Measurements from ENCODE around the gene ASB2.

The ASB2 gene

GRCh38 chr14:93946104-93946503, 30.3 kb downstream of the ASB2 start:
- no peak for DNase-seq

- DNase-seq, result no peak
These were observed 31.3 kb downstream of the ASB2 start for GRCh38 chr14:93945070-93945399.

- DNase-seq, result no peak
These were observed 31.9 kb downstream of the ASB2 start for GRCh38 chr14:93944348-93945069.

- DNase-seq, result no peak
These were observed 32.4 kb downstream of the ASB2 start for GRCh38 chr14:93943930-93944329.

GRCh38 chr14:93943052-93943451, 33.3 kb downstream of the ASB2 start:
- no peak for DNase-seq

DNA sequence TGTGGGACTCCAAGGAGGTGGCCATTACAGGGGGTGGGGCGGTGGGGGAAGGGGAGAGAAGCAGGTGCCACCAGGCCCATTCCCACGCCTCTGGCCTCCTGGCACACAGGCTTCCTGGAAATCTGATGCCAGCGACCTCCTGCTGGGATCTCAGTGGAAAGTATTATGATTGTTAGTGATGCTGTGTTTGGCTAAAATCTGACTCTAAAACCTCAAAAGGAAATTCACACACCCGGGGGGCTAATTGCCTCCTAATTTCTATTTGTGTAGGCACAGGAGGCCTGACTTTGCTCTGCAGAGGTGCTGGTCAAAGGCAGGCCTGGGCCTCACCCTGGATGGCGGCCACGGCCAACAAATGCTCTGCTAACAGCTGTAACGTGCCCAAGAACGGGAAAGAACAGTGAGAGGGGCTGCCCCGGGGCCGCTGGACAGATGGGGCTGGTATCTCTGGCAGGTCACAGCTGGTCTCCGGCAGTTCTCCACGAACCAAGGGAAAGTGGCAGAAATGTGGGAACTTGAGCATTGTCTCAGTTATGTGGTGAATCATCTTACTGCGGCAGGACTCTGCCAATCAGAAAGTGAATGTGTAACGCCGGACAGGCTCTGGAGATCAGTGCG, 35.0 kb downstream of the ASB2 start:
- DNase-seq, result no peak

DNA sequence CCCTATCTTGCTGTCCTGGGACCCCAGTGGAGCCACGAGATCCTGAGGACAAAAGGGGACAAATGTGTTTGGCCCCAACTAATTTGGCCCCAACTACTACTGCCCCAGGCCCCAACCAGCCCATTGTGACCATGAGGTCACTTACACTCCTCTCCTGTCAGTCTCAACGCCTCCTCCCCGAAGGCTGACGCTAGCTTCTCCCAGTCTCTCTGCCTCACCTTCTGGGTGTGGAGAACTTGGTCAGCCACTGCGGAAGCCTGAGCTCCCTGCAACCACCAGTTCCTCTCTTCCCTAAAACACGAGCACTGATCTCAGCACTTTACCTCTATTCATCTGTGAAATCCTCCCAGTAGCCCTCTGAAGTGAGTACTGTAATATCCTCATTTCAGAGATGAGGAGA, 35.9 kb downstream of the ASB2 start:
- DNase-seq, result no peak

DNA sequence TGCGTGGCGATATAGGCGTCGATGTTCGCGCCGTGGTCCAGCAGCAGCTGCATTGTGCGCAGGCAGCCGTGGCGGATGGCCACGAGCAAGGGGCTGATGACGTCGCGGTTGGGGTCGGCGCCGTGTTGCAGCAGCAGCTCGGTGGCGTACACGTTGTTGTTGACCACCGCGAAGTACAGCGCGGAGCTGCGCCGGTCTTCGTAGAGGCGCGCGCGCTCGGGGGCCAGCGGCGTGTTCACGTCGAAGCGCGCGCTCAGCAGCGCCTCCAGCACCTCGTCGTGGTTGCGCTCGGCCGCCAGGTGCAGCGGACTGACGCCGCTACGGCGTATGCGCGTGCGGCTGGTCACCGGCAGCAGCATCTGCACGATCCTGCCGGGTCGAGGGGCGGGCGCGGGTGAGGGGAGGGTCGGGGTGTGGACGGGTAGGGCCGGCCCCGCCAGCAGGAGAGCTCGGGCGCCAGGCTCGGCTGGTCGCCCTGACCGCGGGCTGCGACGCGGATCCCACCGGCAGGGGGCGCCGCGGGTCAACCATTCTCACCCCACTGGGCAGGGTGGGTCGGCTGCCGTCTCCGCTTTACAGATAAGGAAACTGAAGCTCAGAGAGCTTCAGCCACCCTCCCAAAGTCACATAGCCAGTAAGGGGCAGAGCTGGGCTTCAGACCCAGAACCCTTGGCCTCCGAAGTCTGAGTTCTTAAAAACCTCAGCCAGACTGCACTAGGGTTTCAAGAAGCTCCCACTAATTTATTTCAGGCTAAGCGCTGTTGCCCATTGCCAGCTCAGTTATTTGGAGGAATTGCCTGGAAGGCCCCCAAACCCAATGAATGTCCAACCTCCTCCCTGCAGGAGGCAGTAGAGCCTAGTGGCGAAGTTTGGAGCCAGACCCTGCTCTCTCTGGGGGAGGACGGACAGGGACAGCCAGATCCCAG, 36.8 kb downstream of the ASB2 start:
- no peak for DNase-seq

- no peak for DNase-seq
These were observed 37.5 kb downstream of the ASB2 start for GRCh38 chr14:93938751-93939303.

DNA sequence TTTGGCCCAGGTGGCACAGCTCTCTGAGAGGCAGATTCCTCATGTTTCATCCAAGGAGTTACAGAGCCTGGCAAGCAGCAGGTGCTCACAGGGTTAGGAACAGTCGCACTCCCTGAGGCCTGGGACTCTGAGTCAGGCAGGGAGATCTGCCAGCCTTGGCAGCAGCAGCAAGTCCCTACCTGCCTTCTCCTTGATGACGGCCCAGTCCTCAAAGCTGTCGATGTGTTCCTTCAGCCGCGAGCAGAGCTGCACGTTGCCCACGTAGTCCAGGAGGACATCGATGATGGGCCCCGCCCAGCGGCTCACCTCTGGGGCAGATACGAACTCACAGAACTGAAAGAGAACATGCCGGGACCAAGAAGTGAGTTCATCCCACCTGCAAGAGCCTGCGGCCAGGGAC, 38.9 kb downstream of the ASB2 start:
- DNase-seq, result no peak

DNA sequence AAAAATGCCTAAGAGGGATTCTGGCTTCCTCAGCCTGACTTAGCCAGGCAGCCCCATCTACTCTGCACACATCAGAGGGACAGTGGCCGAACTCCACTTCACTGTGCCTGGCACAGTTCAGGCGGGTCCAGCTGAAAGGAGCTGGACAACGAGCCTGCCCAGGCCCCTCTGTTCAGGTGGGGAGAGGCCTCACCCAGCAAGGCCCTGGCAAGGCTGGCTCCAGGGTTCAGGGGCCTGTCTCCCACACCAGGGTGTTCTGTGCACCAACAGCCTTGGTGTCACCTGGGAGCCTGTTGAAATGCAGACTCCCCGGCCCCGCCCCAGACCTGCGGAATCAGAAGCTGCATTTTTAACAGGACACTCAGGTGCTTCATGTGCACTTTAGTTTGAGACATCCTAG, 39.4 kb downstream of the ASB2 start:
- DNase-seq, result no peak

GRCh38 chr14:93936245-93936644, 40.1 kb downstream of the ASB2 start:
- no peak for DNase-seq

GRCh38 chr14:93935213-93935612, 41.2 kb downstream of the ASB2 start:
- DNase-seq, result no peak

DNA sequence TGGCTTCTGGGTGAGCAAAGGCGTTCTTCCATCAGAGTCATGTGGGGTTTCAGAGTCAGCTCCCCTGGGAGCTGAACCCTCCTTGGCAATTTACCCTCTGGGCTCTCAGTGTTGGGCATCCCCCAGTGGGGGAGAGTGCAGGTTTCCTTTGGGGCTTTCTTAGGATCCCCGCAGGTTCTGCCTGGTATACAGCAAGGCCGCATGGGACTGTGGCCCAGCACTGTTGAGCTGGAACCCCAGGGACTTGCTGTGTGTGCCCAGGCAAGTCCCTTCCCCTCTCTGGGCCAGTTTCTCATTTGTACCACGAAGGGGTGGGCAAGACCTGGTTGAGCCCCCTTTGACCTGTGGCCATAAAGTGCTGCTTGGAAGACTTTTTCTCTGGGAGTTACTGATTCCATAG, 43.7 kb downstream of the ASB2 start:
- DNase-seq, result no peak

- DNase-seq, result no peak
These were observed 45.4 kb downstream of the ASB2 start for GRCh38 chr14:93930989-93931307.

DNA sequence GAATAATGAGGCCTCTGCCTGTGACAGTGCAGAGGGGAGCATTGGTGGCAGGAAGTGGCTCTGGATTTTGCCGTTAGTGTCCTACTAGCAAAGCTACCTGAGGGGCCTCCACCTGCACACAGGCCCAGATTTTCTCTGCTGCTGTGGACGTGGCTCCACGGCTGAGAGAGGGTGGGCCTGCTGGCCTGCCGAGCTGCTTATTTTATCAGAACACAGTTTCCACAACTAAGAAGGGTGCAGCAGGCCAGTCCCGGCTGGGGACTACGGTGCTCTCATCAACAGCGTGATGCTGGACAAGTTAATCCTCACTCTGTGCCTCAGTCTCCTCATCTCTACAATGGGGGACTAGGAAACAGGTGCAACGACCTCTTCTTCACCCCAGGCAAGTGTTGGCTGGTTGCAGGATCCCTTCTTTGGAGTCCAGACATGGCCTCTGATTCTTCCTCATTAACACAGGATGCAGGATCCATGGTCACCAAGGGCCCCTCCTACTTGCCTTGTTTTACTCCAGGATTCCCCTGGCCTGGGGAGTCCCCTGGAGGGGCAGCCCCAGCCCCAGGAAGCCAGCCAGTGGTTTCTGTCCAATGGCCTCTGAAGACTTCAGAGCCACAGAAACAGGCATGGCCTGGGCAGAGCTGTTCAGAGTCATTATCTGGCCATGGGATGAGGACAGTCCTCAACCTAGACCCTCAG, 45.9 kb downstream of the ASB2 start:
- DNase-seq, result no peak

GRCh38 chr14:93929657-93930056, 46.7 kb downstream of the ASB2 start:
- DNase-seq, result no peak

DNA sequence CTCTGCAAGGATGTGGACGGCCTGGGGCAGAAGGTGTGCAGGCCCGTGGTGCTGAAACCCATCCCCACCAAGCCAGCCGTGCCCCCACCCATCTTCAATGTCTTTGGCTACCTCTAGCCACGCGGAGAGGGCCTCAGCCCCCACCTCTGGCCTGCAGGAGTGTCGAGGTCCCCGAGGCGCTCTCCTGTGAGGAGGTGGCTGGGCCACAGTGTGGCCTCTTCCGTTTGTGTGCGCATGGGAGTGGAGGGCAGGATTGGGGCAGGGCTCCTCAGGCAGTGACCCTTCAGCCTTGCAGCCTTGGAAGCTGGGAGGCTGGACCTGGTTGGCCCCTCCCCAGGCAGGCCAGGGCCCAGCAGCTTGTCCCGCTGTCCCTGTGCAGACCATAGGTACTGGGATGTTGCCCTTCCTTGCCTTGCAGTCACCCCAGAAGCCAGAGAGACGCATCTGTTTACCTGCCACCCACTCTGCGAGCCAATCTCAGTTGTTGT, 47.3 kb downstream of the ASB2 start:
- DNase-seq, result no peak

DNA sequence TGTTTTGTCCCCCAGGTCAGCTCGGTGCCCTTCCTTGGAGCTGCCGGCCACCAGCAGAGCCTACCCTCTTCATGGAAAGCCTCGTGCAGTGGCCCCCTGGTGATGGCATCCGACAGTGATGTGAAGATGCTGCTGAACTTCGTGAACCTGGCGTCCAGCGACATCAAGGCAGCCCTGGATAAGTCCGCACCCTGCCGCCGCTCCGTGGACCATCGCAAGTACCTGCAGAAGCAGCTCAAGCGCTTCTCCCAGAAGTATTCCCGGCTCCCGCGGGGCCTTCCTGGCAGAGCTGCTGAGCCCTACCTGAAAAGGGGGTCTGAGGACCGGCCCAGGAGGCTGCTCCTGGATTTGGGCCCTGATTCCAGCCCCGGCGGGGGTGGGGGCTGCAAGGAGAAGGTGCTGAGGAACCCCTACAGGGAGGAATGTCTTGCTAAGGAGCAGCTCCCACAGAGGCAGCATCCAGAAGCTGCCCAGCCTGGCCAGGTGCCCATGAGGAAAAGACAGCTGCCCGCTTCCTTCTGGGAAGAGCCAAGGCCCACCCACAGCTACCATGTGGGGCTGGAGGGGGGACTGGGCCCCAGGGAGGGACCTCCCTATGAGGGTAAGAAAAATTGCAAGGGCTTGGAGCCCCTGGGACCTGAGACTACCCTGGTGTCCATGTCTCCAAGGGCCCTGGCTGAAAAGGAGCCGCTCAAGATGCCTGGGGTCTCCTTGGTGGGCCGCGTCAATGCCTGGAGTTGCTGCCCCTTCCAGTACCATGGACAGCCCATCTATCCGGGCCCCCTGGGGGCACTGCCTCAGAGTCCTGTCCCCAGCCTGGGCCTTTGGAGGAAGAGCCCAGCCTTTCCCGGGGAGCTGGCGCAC, 48.0 kb downstream of the ASB2 start:
- no peak for DNase-seq

- DNase-seq, result no peak
These were observed 48.6 kb downstream of the ASB2 start for GRCh38 chr14:93927800-93928145.

- no peak for DNase-seq
These were observed 49.2 kb downstream of the ASB2 start, which contains the start of gene FAM181A for GRCh38 chr14:93926873-93927799. FAM181A (plus strand) TSS chr14:93927344; CDS start chr14:93928286, 942 bp downstream.

All from GF-D8 (cell line).